GM21576 (cell line): ENCODE results near the gene CIITA.
A peak's percentile ranks its signal among the peaks of the same experiment; 100 is the strongest.

Experiments used
- ATAC-seq: cut with Tn5 transposase; IDR thresholded peaks from one replicate; pipeline ENCODE4 v1.9.1; 2021; ENCODE audit warnings: mild to moderate bottlenecking, moderate library complexity; ENCODE audit not compliant: unreplicated experiment

Gene CIITA

DNA sequence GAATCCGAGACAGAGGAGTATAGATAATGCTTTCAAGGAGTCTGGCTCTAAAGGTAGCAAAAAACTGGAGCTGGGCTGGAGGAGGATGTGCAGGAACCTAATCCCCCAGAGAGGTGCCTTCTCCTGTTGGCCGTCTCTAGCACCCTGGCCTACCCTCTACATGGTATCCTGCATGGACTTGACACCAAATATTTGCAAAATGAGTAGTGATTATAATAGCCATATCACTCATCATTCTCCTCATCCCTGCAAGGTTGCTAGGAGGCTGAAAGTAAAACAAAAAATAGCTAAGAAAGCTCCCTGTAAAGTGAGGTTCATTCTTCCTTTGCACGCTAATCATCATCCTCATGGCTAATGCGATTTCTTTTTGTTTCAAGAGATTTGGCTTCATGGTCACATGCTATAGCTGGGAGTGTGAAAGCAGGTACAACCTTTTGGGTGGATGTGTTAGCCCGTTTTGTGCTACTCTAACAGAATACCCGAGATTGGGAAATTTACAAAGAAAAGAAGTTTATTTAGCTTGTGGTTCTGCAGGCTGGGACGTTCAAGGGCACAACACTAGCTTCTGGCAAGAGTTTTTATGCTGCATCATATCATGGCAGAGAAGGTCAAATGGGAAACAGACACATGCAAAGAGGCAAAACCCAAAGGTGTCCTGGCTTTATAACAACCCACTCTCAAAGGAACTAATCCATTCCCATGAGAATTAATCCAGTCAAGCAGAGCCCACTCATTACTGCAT, 27.1 kb upstream of the CIITA start:
- no peak for ATAC-seq

DNA sequence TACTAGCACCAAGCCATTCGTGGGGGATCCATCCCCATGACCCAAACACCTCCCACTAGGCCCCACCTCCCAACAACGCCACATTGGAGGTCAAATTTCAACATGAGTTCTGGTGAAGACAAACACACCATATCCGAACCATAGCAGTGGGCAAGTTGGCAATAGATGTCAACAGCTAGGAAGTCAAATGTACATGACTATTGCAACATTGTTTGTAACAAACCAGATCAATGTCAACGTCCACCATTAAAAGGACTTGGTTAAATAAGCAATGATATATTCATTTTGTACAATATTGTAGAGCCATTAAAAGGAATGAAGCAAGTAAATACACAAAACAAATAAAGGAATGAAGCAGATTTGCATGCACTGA, 26.5 kb upstream of the CIITA start:
- no peak for ATAC-seq

GRCh38 chr16:10851512-10851911, 25.5 kb upstream of the CIITA start:
- ATAC-seq = no peak

GRCh38 chr16:10852286-10852685, 24.7 kb upstream of the CIITA start:
- no peak for ATAC-seq

DNA sequence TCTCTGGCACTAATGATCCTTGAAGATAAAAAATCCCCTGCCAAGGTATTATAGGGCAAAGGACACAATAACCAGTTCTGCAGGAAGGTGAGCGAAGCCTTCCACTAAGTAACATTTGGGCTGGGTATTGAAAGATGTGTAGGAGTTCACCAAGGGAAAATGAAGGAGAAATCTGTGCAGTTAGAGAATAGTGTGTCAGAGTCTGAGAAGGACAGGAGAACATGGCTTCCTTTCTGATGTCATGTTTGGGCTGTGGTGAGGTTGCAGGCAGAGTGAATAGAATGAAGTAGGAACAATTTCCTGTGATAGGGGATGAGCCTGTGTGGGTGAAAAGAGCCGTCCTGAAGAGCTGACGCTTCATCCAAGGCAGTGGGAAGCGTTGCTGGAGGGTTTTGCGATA, 24.1 kb upstream of the CIITA start:
- no peak for ATAC-seq

GRCh38 chr16:10856042-10856441, 21.0 kb upstream of the CIITA start:
- ATAC-seq = no peak

DNA sequence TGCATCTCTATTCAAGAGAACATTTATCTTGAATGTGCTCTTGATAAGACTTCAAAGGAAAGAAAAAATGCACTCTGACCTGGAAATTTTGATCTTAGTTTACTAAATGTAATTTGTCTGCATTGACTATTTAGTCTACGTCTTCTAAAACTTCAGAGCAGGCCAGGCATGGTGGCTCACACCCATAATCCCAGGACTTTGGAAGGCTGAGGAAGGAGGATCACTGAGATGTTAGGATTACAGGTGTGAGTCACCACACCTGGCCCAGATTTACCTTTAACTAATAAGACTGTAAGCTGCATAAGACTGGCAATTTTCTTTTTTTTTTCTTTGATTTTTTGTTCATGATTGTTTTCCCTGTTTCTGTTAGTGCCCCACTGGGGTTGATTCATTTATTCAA, 18.8 kb upstream of the CIITA start:
- no peak for ATAC-seq

- ATAC-seq = no peak
Observed at GRCh38 chr16:10859020-10859419, 18.0 kb upstream of the CIITA start.

DNA sequence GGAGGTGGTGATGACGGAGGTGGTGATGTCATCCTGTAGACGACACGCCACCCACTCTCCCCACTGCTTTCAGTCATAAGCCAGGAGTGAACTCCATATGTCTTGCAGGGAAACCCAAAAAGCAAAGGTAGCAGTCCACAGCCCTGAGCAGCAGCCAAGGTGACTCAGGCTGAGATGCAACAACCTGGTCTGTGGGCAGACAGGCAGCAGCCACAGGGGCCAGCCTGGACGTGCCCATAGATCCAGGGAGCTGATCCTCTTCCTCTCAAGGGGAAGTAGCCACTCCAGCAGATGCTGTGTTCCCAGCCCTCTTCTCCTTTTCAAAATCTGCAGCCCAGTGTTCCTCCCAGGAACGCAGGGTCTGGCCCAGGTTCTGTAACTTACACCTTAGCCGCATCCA, 17.3 kb upstream of the CIITA start:
- ATAC-seq = no peak

DNA sequence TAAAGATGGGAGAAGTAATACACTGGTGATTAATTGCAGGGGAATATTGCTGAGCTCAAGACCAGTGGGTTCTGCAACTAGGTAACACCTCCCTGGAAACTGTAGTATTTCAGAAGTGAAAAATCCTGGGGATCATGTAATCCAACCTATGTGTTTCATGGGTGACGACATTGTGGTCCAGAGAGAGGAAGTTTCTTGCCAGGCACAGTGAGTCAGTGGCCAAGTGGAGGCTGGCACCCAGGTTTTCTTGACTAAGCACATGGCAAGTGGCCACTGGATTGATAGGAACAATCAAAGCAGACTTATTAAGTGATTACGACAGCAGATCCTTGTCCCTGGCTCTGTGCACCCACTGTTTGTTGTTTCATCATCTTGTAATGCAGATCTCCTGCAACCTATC, 14.6 kb upstream of the CIITA start:
- no peak for ATAC-seq

- no peak for ATAC-seq
Observed at GRCh38 chr16:10865991-10866966, 10.7 kb upstream of the CIITA start.

DNA sequence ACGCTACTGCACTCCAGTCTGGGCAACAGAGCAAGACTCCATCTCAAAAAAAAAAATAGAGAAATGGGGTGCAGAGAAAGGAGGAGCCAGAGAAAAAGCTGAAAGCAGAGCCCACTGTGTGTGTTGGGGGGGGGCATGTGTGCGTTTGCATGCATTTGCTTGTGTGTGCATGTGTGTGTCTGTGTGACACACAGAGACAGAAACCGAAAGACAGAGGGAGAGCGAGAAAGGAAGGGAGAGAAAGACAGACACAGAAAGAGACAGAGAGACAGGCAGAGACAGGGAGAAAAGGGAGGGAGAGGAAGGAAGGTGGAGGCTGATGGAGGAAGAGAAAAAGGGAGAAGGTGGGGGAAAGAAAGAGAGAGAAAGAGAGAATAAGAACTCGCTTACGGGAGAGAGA, 9.8 kb upstream of the CIITA start:
- ATAC-seq = no peak

GRCh38 chr16:10868104-10868595, 8.9 kb upstream of the CIITA start:
- no peak for ATAC-seq

- peak; percentile 51 for ATAC-seq
Observed at GRCh38 chr16:10868596-10869469, 8.2 kb upstream of the CIITA start.

DNA sequence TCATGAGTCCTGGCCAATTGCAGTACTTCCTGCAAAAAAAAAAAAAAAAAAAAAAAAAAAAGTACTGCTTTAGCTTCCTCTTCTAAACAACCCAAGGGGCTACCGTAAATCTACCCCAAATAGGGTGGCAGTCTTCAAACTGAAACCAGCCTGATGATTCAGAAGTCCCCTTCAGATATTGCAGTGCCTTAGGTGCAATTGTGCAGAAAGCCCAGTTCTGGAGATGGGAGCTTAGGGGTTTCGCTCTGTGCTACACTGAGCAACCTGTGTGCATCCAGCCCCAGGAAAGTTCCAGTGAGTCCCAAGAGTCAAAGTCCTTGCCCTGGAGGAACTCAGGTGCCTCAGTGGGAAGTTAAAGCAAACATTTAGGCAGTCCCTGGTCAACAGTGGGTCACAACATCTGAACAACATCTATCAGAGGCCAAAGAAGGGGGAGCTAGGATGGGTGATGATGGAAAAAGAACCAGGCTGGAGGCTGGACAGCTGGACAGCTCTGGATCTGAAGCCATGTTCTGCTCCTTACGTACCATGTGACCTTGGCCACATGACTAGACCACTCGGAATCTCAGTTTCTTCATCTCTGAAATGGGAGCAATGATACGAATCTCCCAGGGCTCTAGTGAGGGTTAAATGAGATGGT, 6.7 kb upstream of the CIITA start:
- no peak for ATAC-seq

GRCh38 chr16:10870808-10871156, 6.2 kb upstream of the CIITA start:
- ATAC-seq = no peak

GRCh38 chr16:10871157-10871991, 5.6 kb upstream of the CIITA start:
- peak; percentile 40 for ATAC-seq

- ATAC-seq = no peak
Observed at GRCh38 chr16:10876315-10876714, 687 bp upstream of the CIITA start.

DNA sequence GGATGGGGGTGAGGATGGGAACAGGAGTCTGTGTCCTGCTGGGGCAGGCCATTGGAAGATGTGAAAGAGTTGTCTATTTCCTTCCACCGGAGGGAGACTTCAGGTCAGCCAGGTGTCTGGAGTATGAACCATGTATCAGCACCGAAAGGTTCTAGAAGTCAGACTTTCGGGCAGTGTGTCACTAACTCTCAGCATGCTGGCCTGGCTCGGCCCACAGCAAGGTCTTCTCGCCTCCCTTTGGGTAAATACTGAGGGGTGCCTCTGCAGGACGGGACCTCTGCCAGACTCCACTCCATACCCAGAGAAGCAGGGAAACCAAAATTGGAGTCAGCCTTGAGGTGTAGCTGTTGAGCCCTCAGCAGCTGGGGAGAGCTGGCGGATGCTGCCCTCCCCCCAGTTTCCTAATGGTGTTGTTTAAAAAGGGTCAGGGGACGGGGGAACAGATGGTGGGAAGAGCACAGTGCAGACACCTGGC, 507 bp downstream of the CIITA start:
- ATAC-seq = no peak

DNA sequence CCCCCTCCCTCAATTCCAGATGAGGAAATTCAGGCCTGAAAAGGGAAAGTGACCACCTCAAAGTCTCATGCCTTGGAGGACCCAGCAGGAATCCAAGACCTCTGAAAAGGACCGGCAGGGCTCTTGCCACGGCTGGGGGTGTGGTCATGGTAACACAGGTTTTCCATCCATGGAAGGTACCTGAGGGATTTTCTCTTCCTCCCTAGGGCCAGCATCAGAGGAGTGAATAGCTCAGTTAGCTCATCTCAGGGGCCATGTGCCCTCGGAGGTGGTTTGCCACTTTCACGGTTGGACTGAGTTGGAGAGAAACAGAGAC, 1.3 kb downstream of the CIITA start:
- no peak for ATAC-seq
